NOMO-1 treated with dmso at 0.1 percent for 144 hours (cell line): ENCODE measurements around the gene ZNF512B.
"Not testable (repeated sequence)": the region's sequence is repeated elsewhere in the genome, so short reads cannot be mapped to it uniquely, and the experiment has no call there.

Experiments used
- DNase-seq: peaks from one replicate; lab custom pipeline; 2025; ENCODE audit not compliant: unreplicated experiment; lab: John Stamatoyannopoulos, UW

ZNF512B gene

DNA sequence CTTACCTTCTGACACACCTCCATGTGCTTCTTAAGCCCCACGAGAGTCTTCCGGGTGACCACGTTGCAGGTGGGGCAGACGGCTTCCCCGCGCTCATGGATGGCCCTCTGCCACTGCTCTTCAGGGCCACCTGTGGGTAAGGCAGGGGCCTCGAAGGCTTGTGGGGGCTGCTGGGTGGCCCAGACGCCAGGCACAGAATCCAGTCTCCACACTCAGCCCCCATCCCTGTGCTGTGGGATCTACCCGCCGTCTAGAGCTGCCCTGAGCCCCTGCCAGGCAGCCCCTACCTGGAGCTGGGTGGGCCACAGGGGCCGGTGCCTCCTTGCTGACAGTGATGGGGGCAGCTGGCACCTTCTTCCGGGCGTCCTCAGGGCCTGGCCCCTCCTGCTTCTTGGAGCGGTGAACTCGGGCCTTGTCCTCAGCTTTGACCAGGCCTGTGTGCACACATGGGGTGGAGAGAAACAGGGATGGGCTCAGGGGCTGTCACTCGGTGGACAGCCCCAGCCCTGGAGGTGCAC, 5.9 kb downstream of the ZNF512B start:
- DNase-seq: no peak

- no peak for DNase-seq
These were observed 6.4 kb downstream of the ZNF512B start for GRCh38 chr20:63963348-63963741.

DNA sequence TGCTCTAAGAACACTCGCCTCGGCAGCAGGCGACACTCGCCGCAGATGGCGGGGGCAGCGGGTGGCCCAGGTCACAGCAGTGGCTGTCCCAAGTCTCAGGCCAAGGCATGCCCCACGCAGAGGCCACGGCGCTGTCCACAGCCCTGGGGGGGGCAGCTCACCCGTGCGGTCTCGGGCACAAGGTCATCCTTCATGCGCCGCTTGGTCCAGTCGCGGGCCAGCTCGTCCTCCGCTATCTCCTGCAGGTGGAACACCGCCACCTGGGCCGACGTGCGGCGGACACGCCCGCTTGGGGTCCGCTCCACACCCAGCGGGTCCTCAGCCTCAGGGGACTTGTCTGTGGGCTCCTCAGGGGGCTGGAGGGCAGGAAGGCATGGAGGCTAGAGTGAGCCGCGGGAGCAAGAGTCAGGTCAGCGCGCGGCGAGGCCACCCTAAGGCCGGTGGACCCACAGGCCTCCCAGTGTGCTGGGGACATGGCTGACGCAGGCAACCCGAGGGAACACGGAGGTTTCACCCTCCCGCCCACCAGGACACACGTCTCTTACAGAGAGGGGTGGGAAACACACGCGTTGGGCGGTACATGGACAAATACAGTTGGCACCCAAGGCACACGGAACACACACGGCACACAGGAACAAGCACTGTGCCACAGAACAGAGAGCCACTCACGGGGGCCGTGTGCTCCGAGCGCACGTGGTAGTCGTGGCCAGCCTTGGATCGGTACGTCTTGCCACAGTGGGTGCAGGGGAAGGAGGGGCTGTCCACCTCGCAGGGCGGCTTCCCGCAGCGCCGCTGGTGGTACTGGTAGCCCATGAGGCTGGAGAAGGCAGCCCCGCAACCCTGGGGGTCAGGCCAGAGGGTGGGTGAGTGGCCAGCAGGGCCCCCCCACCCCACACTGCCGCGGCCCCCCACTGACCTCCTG, 7.0 kb downstream of the ZNF512B start:
- DNase-seq: no peak

DNA sequence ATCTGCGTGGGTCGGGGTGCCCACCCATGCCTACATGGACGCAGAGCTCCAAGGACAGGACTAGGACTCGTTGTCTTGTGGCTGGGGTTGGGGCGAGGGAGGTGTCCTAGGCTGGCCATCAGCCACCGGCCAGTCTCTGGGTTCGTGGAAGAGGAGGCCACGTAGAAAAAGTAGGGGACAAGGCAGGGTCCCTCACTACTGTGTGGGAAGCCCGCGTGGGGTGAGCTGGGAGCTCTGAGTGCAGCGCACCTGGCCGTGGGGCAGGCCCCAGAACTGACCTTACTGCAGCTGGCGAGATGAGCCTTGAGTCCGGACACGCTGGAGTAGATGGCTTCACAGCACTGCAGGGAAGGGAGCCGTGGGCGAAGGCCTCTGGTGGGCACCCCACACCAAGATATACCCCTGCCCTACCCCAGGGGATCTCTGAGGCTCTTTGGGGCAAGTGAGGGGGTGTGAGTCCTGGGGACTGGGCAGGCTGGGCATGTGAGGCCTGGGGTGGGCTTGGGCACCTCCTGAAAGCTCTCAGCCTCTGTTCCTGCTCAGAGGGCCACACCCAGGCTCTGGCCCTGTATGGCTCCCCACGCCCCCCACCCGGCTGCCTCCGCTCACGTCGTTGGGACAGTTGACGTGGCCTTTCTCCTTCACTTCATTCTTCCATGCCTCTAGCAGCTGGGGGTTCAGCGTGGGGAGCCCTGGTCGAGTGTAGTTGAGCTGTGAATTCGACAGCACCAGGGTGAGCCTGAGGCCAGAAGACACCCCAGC, 7.9 kb downstream of the ZNF512B start:
- no peak for DNase-seq

- DNase-seq: not testable (repeated sequence)
These were observed 8.8 kb downstream of the ZNF512B start for GRCh38 chr20:63960654-63961621.

DNA sequence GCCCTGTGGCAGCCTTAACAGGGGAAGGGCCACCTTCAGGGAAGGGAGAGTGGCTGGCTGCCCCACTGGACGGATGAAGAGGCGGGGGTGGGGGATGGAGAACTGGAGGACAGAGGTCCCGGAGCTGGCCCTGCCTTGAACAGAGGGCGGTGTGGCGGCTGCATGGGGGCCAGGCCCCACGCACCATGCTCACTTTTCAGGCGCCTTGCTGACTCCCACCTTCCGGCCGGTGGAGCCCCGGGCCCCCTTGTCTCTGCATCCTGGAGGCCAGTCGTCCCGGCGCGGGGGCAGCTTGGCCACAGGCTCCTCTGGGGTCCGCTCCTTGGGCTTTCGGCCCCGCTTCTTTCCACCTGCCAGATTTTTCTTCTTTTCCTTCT, 10.0 kb downstream of the ZNF512B start:
- no peak for DNase-seq

DNA sequence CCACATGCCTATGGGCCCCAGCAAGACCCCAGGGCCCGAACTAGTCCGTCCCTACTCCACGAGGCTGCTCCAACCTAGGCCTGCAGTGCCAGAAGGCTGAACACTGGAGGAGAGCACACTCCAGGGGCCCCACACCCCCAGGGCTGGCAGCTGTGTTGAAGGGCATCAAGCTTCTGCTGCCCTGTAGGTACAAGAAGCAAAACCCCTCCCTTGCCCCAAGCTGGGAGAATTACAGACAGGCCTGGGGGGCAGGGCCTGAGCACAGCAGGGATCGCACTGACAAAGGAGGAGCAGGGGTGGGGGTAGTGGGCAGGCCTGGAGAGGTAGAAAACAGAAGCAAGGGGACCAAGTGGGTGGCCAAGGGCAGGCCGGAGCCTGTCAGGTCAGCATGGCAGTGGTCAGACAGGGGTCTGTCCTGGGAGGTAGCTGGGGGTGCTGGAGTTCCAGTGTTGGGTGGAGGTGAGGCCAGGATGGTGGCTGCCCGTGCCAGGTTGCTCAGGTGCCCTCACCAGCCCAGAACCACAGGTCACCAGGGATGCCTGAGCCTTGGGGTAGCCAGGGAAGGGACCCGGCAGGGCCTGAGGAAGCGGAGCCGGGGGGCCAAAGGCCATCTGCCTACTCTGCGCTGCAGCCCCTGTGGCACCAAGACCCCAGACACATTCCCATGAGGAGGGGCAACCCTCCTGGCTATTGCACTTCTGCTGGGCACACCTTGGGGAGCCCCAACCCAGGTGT, 10.6 kb downstream of the ZNF512B start:
- no peak for DNase-seq

GRCh38 chr20:63958471-63958870, 11.3 kb downstream of the ZNF512B start:
- DNase-seq: no peak

DNA sequence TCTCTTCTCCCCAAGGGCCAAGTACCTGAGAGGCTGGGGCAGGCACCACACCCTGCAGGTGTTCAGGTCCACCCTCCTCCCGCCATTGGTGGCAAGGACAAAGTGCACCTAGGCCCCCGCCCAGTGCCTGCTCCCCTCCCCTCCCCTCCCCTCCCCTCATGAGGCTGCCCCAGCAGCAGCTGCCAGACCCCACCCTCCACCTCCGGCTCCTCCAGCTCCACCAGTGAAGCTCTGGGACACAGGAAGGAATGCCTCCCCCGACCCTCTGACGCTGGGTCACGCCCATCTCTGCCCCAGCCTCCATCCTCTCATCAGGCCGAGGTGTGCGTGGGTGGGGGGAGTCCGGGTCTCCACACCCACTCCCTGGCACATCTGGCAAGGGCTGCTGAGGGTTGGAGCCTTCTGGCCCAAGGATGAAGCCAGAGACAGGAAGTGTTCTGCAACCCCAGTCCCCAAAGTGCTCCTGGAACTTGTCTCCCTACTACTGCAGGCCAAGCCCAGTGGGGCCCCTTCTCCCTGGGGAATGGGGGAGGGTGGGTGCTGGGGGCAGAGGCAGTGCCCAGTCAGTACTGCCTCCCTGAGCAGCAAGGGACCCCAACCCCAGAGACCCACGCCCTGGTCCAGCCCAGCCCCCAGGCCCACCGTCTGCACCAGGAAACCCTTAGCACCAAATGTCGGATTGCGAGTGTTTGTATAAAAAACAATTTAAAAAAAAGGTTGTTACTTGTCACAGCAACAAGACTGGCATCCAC, 11.9 kb downstream of the ZNF512B start:
- DNase-seq: no peak

DNA sequence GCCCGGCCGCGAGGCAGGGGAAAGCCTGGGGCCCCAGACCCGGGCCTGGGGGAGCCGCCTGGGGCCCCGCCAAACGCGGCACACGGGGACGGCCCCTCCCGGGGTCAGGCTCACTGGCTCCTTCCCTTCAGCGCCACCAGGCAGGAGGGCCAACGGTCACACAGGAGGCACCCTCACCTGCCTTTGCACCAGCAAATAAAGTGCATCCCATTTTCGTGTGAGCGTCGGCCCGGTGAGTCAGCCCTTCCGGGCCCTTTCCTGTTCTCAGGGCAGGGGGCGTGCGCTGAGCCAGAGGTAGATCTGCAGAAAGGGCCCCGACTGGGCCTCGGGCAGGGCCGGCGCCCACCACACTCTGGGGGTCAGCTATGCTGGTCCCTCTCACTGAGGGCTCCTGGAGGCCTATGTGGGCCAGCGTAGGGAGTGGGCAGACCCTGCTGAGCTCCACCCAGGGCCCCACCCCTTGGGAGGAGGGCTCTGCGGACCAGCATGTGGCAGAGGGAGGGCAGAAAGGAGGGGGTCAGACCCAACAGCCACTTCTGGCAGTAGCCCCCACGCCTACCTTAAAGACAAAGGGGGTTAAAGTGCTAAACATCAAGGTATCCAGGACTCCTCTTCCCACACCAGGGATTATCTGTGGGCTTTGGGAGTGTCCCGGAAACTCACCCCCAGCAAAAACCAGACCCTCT, 12.6 kb downstream of the ZNF512B start:
- DNase-seq: peak; percentile 31

GRCh38 chr20:63956664-63957003, 13.1 kb downstream of the ZNF512B start:
- DNase-seq: no peak

GRCh38 chr20:63955827-63956663, 13.7 kb downstream of the ZNF512B start, which contains the start of gene UCKL1:
Gene UCKL1 (minus strand): TSS chr20:63956416. CDS start chr20:63956372, 44 bp downstream.
- peak; percentile 79 for DNase-seq

DNA sequence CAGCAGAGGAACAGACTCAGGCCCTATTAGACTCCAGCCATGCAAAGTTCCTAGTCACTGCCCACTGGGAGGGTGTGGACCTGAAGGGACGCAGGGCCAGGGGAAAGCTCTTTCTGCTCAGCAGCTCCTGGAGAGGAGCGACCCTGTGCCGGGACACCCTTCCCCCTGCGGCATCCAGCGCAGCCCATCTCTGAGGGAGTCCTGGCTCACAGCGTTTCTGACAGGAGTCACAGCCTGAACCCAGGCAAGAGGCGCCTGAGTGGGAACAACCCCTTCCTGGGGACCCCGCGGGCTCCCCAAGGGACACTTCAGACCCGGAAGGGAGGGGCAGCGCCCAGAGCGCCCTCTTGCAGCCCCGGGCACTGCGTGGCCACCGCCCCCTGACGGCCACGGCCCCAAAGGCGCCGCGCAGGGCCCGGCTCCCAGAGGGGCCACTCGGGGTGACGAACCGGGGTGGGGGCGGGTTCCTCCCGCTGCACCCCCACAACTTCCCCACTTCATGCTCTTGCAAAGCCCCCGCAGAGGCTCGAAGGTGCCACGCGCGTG, 14.4 kb downstream of the ZNF512B start:
- no peak for DNase-seq

GRCh38 chr20:63953764-63954429, 15.8 kb downstream of the ZNF512B start:
- DNase-seq: no peak

DNA sequence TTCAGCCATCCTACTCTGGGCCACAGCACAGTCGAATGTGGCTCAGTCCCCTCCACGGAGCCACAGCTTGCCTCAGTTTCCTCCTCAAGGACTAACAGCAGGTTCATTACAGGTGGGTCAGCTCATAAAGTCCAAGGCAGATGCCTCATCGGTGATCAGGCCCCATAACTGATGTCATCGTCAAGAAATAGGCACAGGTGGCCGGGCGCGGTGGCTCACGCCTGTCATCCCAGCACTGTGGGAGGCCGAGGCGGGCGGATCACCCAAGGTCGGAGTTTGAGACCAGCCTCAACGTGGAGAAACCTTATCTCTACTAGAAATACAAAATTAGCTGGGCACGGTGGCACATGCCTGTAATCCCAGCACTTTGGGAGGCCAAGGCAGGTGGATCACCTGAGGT, 17.0 kb downstream of the ZNF512B start:
- DNase-seq: no peak

DNA sequence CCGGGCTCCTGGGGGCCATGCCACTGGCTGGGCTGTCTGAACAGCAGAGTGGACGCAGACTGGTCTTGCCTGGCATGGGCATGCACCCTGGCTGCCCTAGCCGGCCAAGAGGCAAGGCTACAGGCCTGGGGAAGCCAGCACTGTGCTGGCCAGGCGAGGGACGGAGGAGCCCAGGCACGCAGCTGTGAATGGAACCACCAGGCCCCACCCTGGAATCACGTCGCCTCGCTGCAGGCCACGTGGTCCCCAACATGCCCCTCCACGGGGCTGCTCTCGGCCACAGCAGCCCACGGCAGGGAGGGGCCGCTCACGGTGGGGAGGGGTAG, 17.6 kb downstream of the ZNF512B start:
- DNase-seq: no peak
